Left hindlimb (tissue), 1 donor: ENCODE measurements around the gene ADRA2C.

Experiments
- DNase-seq: peaks from one replicate; pipeline ENCODE4 v3.0.0-alpha.2; 2018

The ADRA2C gene

GRCh38 chr4:3735196-3735595 lies 31.0 kb upstream of the ADRA2C start:
- DNase-seq = no peak

- DNase-seq = no peak
Measured at GRCh38 chr4:3736290-3736689, 29.9 kb upstream of the ADRA2C start.

- no peak for DNase-seq
Measured at GRCh38 chr4:3736806-3737205, 29.4 kb upstream of the ADRA2C start.

- DNase-seq = no peak
Measured at GRCh38 chr4:3739577-3739976, 26.6 kb upstream of the ADRA2C start.

- no peak for DNase-seq
Measured at GRCh38 chr4:3740256-3740655, 25.9 kb upstream of the ADRA2C start.

GRCh38 chr4:3741217-3742011 lies 24.8 kb upstream of the ADRA2C start:
- DNase-seq = no peak

GRCh38 chr4:3742610-3743009 lies 23.6 kb upstream of the ADRA2C start:
- DNase-seq = no peak

GRCh38 chr4:3744232-3744631 lies 22.0 kb upstream of the ADRA2C start:
- no peak for DNase-seq

GRCh38 chr4:3744901-3745300 lies 21.3 kb upstream of the ADRA2C start:
- DNase-seq = no peak

GRCh38 chr4:3745886-3746656 lies 20.1 kb upstream of the ADRA2C start:
- DNase-seq = no peak

GRCh38 chr4:3746701-3747580 lies 19.2 kb upstream of the ADRA2C start:
- DNase-seq = no peak

GRCh38 chr4:3747581-3747904 lies 18.6 kb upstream of the ADRA2C start:
- no peak for DNase-seq

GRCh38 chr4:3748136-3748898 lies 17.9 kb upstream of the ADRA2C start:
- DNase-seq = no peak

GRCh38 chr4:3749081-3749480 lies 17.1 kb upstream of the ADRA2C start:
- no peak for DNase-seq

- DNase-seq = no peak
Measured at GRCh38 chr4:3750334-3750733, 15.9 kb upstream of the ADRA2C start.

GRCh38 chr4:3752022-3752421 lies 14.2 kb upstream of the ADRA2C start:
- DNase-seq = no peak

- DNase-seq = no peak
Measured at GRCh38 chr4:3753726-3754412, 12.3 kb upstream of the ADRA2C start.

GRCh38 chr4:3756343-3757059 lies 9.7 kb upstream of the ADRA2C start:
- DNase-seq = no peak

- DNase-seq = no peak
Measured at GRCh38 chr4:3759236-3759635, 6.9 kb upstream of the ADRA2C start.

GRCh38 chr4:3760346-3760745 lies 5.8 kb upstream of the ADRA2C start:
- DNase-seq = no peak

- DNase-seq = no peak
Measured at GRCh38 chr4:3760841-3761240, 5.3 kb upstream of the ADRA2C start.
